GM12878 (cell line): ENCODE measurements around the gene THY1. TPM values are rescaled to one million over a fixed set of nuclear protein-coding genes. Genes with fewer than 3 reads are reported as not detected.

Experiments
- ATAC-seq: fragments of 200-7000 bp; cut with Tn5 transposase; 3 replicates; pipeline ENCODE4 v1.9.1; 2020; ENCODE audit warnings: mild to moderate bottlenecking, moderate library complexity
- BruUV-seq: library from RNA; stranded (reverse); fragments of 400-500 nt; replicated peaks from 2 replicates; lab custom pipeline; 2021; lab: Mats Ljungman, UMichigan
- CTCF ChIA-PET: fragments of 300-600 bp; sonication (Branson Sonifier 250); formaldehyde crosslinking; extraction: SDS; loops from one replicate; lab custom pipeline; 2021; ENCODE audit warnings: inconsistent platforms; lab: Yijun Ruan, JAX
- POLR2A ChIA-PET: fragments of 350-600 bp; formaldehyde crosslinking; extraction: SDS; loops from one replicate; lab custom pipeline; 2021; ENCODE audit warnings: inconsistent platforms; lab: Charles Lee
- RAD21 ChIA-PET: fragments of 300-600 bp; sonication (Branson Sonifier 250); formaldehyde crosslinking; loops from one replicate; lab custom pipeline; 2023; ENCODE audit warnings: antibody characterized with exemption; ENCODE audit not compliant: unreplicated experiment; lab: Charles Lee
- SMC1A ChIA-PET: fragments of 300-600 bp; sonication (Branson Sonifier 250); formaldehyde crosslinking; loops from one replicate; lab custom pipeline; 2023; ENCODE audit not compliant: unreplicated experiment, uncharacterized antibody; lab: Charles Lee
- DNase-seq: peaks from one replicate; pipeline ENCODE4 v3.0.0-alpha.2; 2011; ENCODE audit warnings: low read depth, low spot score
- FAIRE-seq: peaks from 3 replicates; lab custom pipeline; 2011; peaks lifted over from hg19 to GRCh38; lab: Jason Lieb, UNC
- H2AFZ ChIP-seq: 2 replicates; pipeline ENCODE4 v1.6.0; 2011; ENCODE audit warnings: low read depth, low read length, control low read depth; ENCODE audit not compliant: control insufficient read depth
- H3K27ac ChIP-seq: 2 replicates; pipeline ENCODE4 v1.5.1; 2011; ENCODE audit warnings: control low read depth; ENCODE audit not compliant: control insufficient read depth, insufficient read depth
- H3K27me3 ChIP-seq, 2 experiments: replicated peaks in 1 of 2; 2 replicates each; pipeline versions ENCODE4 v1.6.0 to v1.6.1; 2011; ENCODE audit warnings: low read length in 1 of 2; ENCODE audit not compliant: control insufficient read depth in 2 of 2, insufficient read depth in 2 of 2
- H3K36me3 ChIP-seq, 2 experiments: 2 replicates each; pipeline ENCODE4 v1.5.1; 2011; ENCODE audit warnings: low read length in 1 of 2; ENCODE audit not compliant: control insufficient read depth in 2 of 2, insufficient read depth in 2 of 2
- H3K4me1 ChIP-seq: 2 replicates; pipeline ENCODE4 v1.6.1; 2011; ENCODE audit warnings: mild to moderate bottlenecking, low read length, moderate library complexity, mixed read lengths; ENCODE audit not compliant: control insufficient read depth, insufficient read depth
- H3K4me2 ChIP-seq: 2 replicates; pipeline ENCODE4 v1.6.0; 2011; ENCODE audit warnings: control low read depth; ENCODE audit not compliant: control insufficient read depth, insufficient read depth
- H3K4me3 ChIP-seq: fragments of 200-600 bp; sonication (generic); 2 replicates; pipeline ENCODE4 v1.5.1; 2016
- H3K79me2 ChIP-seq: 2 replicates; pipeline ENCODE4 v1.6.0; 2011; ENCODE audit warnings: low read length; ENCODE audit not compliant: control insufficient read depth, insufficient read depth
- H3K9ac ChIP-seq: 2 replicates; pipeline ENCODE4 v1.8.0; 2011; ENCODE audit warnings: low read length, control low read depth, mixed read lengths; ENCODE audit not compliant: control insufficient read depth, insufficient read depth
- H3K9me3 ChIP-seq: replicated peaks from 3 replicates; pipeline ENCODE4 v1.5.1; 2011; ENCODE audit warnings: mild to moderate bottlenecking, low read length; ENCODE audit not compliant: control insufficient read depth, insufficient read depth
- H4K20me1 ChIP-seq: 2 replicates; pipeline ENCODE4 v1.6.0; 2011; ENCODE audit not compliant: control insufficient read depth, insufficient read depth
- CBX3 ChIP-seq: fragments of 200-600 bp; sonication (generic); IDR thresholded peaks from 2 replicates; pipeline ENCODE4 v1.6.1; 2016; ENCODE audit warnings: low read depth, borderline replicate concordance
- CEBPB ChIP-seq, 2 experiments: fragments of 150-350 bp in 1 of 2; IDR thresholded peaks; 2 replicates each; pipeline ENCODE4 v1.6.1; 2012 to 2014; ENCODE audit warnings: low read depth in 2 of 2, low read length in 2 of 2, borderline replicate concordance in 1 of 2, inconsistent platforms in 1 of 2
- CHD4 ChIP-seq: fragments of 200-600 bp; sonication (generic); IDR thresholded peaks from 2 replicates; pipeline ENCODE4 v1.6.1; 2016; ENCODE audit warnings: mild to moderate bottlenecking
- HDAC6 ChIP-seq: fragments of 200-600 bp; sonication (generic); IDR thresholded peaks from one replicate; pipeline ENCODE4 v1.8.0; 2017; ENCODE audit warnings: antibody characterized with exemption; ENCODE audit not compliant: unreplicated experiment
- MYB ChIP-seq: fragments of 150-350 bp; IDR thresholded peaks from 2 replicates; pipeline ENCODE4 v1.6.1; 2014; ENCODE audit warnings: mild to moderate bottlenecking, low read depth, low read length, borderline replicate concordance
- SIN3A ChIP-seq: IDR thresholded peaks from 2 replicates; pipeline ENCODE4 v1.6.1; 2012; ENCODE audit warnings: low read depth, low read length, improper control_type of control experiment
- SRF ChIP-seq, 2 experiments: IDR thresholded peaks; 2 replicates each; pipeline ENCODE4 v1.6.1; 2011; ENCODE audit warnings: low read depth in 2 of 2, low read length in 2 of 2, mild to moderate bottlenecking in 1 of 2, moderate library complexity in 1 of 2
- SUPT20H ChIP-seq: IDR thresholded peaks from 2 replicates; pipeline ENCODE4 v1.6.1; 2011; ENCODE audit warnings: low read depth, mild to moderate bottlenecking, low read length, moderate library complexity, borderline replicate concordance; ENCODE audit not compliant: control insufficient read depth
- TBL1XR1 ChIP-seq: IDR thresholded peaks from 2 replicates; pipeline ENCODE4 v1.6.1; 2012; ENCODE audit warnings: low read depth, low read length, improper control_type of control experiment
- WGBS: methylation state at CpG from one replicate; pipeline ENCODE4 v1.1.6; 2016; ENCODE audit warnings: low lambda C conversion rate; ENCODE audit not compliant: insufficient replicate concordance, insufficient coverage; ENCODE audit errors: missing lambda C conversion rate; 5-methylcytosine and 5-hydroxymethylcytosine counted together
- in situ Hi-C: fragments of 300-500 bp; cut with MboI; formaldehyde crosslinking; loops from 9 replicates; pipeline ENCODE4 v1.14.3; 2018; ENCODE audit warnings: mixed read lengths
- intact Hi-C: fragments of 100-400 bp; cut with micrococcal nuclease; formaldehyde crosslinking; loops from one replicate; pipeline ENCODE4 v1.14.2; 2022; ENCODE audit not compliant: unreplicated experiment
- polyA plus RNA-seq, 11 experiments: library from polyadenylated mRNA; depleted of rRNA in 4 of 11; unstranded in 6 of 11; stranded (reverse) in 5 of 11; fragments of >200 nt; fragmentation: Nextera tagmentation in 4 of 11; fragmentation: Illumina TruSeq in 1 of 11; extraction: Ambion mirVana in 4 of 11; extraction: Trizol in 1 of 11; gene quantifications; 1 replicate in 1 of 11; 2 replicates in 10 of 11; pipeline versions ENCODE4 v1.2.1 to v1.2.3, GENCODE V29; 2011 to 2016; ENCODE audit warnings: inconsistent platforms in 2 of 11, missing spikeins in 2 of 11, low read depth in 1 of 11
- total RNA-seq, 4 experiments: library from RNA; depleted of rRNA in 3 of 4; stranded (reverse); fragments of >200 nt in 3 of 4; fragmentation: Illumina TruSeq in 1 of 4; extraction: Trizol in 1 of 4; gene quantifications; 2 replicates each; pipeline versions ENCODE4 v1.2.1 to v1.2.3, GENCODE V29; 2013 to 2021
- TF ChIP-seq, protein P1 (sequence below): fragments of 450-650 bp; IDR thresholded peaks from 2 replicates; pipeline ENCODE4 v1.6.1; 2016; ENCODE audit warnings: mild to moderate bottlenecking
- TF ChIP-seq, protein P2 (sequence below): IDR thresholded peaks from 2 replicates; pipeline ENCODE4 v1.6.1; 2011; ENCODE audit warnings: mild to moderate bottlenecking, low read depth, low read length, moderate library complexity; ENCODE audit not compliant: insufficient replicate concordance
- TF ChIP-seq, protein P3 (sequence below): fragments of 450-650 bp; formaldehyde crosslinking; IDR thresholded peaks from 2 replicates; pipeline ENCODE4 v1.4.0; 2020; ENCODE audit warnings: mild to moderate bottlenecking, moderate library complexity
- TF ChIP-seq, protein P4 (sequence below), 3 experiments: IDR thresholded peaks in 2 of 3; conservative IDR thresholded peaks in 1 of 3; 2 replicates each; pipeline ENCODE4 v1.5.1; 2011; ENCODE audit warnings: low read depth in 3 of 3, low read length in 3 of 3, mild to moderate bottlenecking in 3 of 3, control low read depth in 2 of 3, moderate library complexity in 2 of 3, inconsistent platforms in 1 of 3, mixed read lengths in 1 of 3; ENCODE audit not compliant: control insufficient read depth in 2 of 3, insufficient read depth in 1 of 3; ENCODE audit errors: extremely low read depth in 1 of 3

The THY1 gene
- total and polyA plus RNA-seq, 10 of the 15 experiments (the other 5 are each of a cell fraction or from before 2014, with no cell fraction given), result 0.86 to 20.1 (median 3.2) TPM

DNA sequence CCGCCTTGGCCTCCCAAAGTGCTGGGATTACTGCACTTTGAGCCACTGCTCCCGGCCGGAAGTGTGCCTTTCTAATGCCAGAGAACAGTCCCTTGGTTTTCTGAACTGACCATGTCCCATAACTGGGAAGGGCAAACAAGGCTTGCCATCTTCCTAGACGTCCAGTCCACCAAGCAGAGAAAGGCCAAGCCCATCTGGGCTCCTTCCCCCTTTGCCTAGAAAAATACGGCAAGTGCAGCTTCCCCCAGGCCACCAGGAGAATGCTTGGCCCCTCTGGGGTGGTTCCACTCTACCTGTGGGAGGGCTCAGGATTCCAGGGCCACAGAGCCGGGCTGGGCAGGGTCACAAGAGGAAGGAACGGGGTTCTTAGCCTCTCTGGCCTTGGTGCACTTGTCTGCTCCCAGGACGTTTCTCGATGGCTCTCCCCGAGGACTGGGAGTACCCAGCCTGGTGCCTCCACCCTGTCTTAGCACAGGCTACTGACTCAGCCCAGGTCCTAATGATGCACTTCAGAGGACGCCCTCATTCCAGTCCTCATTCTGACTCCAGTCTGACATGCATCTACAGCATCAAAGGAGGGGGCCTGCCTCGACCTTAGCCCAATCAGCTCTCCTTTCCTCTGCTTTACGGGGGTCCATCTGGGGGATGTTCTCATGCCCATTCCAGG lies 42.7 kb downstream of the THY1 start:
- no peak overlapping the region for H3K4me3 ChIP-seq
- TF ChIP-seq, protein P1, sequence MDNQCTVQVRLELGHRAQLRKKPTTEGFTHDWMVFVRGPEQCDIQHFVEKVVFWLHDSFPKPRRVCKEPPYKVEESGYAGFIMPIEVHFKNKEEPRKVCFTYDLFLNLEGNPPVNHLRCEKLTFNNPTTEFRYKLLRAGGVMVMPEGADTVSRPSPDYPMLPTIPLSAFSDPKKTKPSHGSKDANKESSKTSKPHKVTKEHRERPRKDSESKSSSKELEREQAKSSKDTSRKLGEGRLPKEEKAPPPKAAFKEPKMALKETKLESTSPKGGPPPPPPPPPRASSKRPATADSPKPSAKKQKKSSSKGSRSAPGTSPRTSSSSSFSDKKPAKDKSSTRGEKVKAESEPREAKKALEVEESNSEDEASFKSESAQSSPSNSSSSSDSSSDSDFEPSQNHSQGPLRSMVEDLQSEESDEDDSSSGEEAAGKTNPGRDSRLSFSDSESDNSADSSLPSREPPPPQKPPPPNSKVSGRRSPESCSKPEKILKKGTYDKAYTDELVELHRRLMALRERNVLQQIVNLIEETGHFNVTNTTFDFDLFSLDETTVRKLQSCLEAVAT, result no peak
- TF ChIP-seq CBX3 (no peak), CEBPB (IDR thresholded peaks at IDR 0.05; ENCODE audit: borderline replicate concordance in 1 of 2, low read depth in 2 of 2, low read length in 2 of 2) (no peak), CHD4 (no peak), TBL1XR1 (no peak), SIN3A (no peak), MYB (no peak), SRF (IDR thresholded peaks at IDR 0.05; ENCODE audit: low read depth in 2 of 2, low read length in 2 of 2) (no peak), HDAC6 (no peak), SUPT20H (no peak)
- TF ChIP-seq, protein P2, sequence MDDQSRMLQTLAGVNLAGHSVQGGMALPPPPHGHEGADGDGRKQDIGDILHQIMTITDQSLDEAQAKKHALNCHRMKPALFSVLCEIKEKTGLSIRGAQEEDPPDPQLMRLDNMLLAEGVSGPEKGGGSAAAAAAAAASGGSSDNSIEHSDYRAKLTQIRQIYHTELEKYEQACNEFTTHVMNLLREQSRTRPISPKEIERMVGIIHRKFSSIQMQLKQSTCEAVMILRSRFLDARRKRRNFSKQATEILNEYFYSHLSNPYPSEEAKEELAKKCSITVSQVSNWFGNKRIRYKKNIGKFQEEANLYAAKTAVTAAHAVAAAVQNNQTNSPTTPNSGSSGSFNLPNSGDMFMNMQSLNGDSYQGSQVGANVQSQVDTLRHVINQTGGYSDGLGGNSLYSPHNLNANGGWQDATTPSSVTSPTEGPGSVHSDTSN, result no peak
- TF ChIP-seq, protein P3, sequence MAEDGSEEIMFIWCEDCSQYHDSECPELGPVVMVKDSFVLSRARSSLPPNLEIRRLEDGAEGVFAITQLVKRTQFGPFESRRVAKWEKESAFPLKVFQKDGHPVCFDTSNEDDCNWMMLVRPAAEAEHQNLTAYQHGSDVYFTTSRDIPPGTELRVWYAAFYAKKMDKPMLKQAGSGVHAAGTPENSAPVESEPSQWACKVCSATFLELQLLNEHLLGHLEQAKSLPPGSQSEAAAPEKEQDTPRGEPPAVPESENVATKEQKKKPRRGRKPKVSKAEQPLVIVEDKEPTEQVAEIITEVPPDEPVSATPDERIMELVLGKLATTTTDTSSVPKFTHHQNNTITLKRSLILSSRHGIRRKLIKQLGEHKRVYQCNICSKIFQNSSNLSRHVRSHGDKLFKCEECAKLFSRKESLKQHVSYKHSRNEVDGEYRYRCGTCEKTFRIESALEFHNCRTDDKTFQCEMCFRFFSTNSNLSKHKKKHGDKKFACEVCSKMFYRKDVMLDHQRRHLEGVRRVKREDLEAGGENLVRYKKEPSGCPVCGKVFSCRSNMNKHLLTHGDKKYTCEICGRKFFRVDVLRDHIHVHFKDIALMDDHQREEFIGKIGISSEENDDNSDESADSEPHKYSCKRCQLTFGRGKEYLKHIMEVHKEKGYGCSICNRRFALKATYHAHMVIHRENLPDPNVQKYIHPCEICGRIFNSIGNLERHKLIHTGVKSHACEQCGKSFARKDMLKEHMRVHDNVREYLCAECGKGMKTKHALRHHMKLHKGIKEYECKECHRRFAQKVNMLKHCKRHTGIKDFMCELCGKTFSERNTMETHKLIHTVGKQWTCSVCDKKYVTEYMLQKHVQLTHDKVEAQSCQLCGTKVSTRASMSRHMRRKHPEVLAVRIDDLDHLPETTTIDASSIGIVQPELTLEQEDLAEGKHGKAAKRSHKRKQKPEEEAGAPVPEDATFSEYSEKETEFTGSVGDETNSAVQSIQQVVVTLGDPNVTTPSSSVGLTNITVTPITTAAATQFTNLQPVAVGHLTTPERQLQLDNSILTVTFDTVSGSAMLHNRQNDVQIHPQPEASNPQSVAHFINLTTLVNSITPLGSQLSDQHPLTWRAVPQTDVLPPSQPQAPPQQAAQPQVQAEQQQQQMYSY (CRISPR knock-in tag), result no peak
- TF ChIP-seq, protein P4, sequence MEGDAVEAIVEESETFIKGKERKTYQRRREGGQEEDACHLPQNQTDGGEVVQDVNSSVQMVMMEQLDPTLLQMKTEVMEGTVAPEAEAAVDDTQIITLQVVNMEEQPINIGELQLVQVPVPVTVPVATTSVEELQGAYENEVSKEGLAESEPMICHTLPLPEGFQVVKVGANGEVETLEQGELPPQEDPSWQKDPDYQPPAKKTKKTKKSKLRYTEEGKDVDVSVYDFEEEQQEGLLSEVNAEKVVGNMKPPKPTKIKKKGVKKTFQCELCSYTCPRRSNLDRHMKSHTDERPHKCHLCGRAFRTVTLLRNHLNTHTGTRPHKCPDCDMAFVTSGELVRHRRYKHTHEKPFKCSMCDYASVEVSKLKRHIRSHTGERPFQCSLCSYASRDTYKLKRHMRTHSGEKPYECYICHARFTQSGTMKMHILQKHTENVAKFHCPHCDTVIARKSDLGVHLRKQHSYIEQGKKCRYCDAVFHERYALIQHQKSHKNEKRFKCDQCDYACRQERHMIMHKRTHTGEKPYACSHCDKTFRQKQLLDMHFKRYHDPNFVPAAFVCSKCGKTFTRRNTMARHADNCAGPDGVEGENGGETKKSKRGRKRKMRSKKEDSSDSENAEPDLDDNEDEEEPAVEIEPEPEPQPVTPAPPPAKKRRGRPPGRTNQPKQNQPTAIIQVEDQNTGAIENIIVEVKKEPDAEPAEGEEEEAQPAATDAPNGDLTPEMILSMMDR (IDR thresholded peaks at IDR 0.05 in 2 of 3, conservative IDR thresholded peaks at IDR 0.05 in 1 of 3; ENCODE audit: control insufficient read depth in 2 of 3, extremely low read depth in 1 of 3, insufficient read depth in 1 of 3, low read depth in 3 of 3, low read length in 3 of 3), result no peak

More for the DNA sequence above, 42.7 kb downstream of the THY1 start:
- ATAC-seq (no peak), FAIRE-seq (no peak), DNase-seq (no peak)
- Histone ChIP-seq H3K27me3 (peaks cover 0 to 8% of the 10 kb centered on the region in 2 experiments; a peak in 3 of 4 replicates), H3K27ac (no peak overlapping the region), H3K36me3 (no peaks in the 10 kb centered on the region), H2AFZ (no peak overlapping the region), H3K4me1 (0 out of 2 replicates have a peak, but pooled peaks cover 3% of the 10 kb centered on the region), H3K4me2 (no peak overlapping the region), H3K9me3 (no peaks in the 10 kb centered on the region), H3K9ac (no peak overlapping the region), H4K20me1 (no peaks in the 10 kb centered on the region), H3K79me2 (no peaks in the 10 kb centered on the region)
- no TSS peak for BruUV-seq
- SMC1A ChIA-PET, result interaction anchor here (1.3 to 1.5 kb wide), 2 partner anchors 24 to 95 kb away, joined by 7 to 9 read pairs; no protein-coding TSS in a partner anchor
- CTCF ChIA-PET, result interaction anchor here (0.6 to 17.9 kb wide), 10 partner anchors 9 to 130 kb away, joined by 3 to 183 read pairs (median 6); no protein-coding TSS in a partner anchor
- 50% methylated on average over 13 of the region's 13 CpGs for WGBS
- POLR2A ChIA-PET, result interaction anchor here (0.6 kb wide), 1 partner anchor 54 kb away, joined by 4 read pairs; no protein-coding TSS in a partner anchor
- RAD21 ChIA-PET, result interaction anchor here (0.6 kb wide), 1 partner anchor 475 kb away, joined by 3 read pairs; no protein-coding TSS in a partner anchor
- in situ Hi-C loops (no loop called here), intact Hi-C loops (no loop called here)
